ENCODE data around the gene UNC5CL.

Gene UNC5CL

DNA sequence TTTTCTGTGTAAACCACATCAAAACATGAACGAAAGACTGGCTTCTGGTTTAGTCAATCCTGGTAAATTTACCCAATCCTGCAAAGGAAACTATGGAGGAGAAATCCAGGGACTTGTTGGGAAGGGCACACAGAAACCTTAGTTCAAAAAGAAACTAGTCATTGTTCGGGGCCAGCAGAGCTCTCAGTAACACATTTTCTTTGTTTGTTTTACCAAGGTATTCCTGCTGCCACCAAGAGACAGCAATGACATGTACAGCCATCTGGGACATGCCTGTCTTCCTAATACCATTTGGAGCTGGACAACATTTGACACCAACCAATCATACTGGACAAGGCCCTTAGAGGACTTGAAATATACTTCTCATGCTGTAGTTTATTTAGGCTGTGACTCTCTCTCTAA is 24.9 kb upstream of the UNC5CL start:
- no peak for DNase-seq

DNA sequence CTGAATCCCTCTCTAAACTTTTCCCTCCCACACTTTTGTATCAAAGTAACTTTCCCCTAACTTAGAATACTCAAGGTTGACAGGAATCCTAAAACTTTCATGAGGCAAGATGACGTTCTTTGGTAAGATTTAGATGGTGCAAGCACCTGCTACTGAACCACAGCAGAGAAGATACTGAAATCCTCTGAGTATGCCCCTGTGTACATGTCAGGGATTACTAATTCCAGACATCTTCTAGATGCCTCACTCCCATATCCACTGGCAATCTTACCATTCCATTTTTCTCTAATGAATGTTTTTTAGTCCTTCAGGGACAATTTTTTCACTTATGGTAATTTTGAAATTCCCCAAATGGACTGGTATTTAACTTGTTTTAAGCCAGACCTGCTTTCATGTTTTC is 23.0 kb upstream of the UNC5CL start:
- DNase-seq: no peak

DNA sequence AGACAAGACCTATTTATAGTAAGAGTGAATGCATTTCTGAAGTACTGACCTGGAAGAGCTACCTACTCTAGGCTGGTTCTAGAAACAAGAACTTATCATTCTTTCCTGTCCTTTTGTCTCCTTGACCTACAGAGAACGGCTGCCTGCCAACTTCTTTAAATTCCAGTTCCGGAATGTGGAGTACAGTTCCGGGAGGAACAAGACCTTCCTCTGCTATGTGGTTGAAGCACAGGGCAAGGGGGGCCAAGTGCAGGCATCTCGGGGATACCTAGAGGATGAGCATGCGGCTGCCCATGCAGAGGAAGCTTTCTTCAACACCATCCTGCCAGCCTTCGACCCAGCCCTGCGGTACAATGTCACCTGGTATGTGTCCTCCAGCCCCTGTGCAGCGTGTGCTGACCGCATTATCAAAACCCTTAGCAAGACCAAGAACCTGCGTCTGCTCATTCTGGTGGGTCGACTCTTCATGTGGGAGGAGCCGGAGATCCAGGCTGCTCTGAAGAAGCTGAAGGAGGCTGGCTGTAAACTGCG is 22.2 kb upstream of the UNC5CL start:
- no peak for DNase-seq

DNA sequence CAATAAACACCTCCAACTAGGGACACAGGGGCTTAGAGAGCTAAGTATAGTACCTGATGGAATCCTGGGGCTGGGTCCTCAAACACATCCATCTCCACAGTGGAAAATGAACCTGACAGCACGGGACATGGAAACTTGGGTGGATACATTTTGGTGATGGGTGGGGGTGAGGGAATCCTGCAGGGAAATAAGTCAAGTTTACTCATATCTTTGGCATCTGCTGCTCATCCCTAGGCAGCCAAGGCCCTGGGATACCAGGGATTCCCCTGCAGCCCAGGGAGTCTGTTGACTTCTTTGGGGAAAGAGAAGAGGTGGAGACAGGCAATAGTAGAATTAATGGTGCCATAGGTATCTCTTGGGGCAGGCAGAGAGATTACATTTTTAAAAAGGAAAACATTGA is 20.5 kb upstream of the UNC5CL start:
- DNase-seq: no peak

DNA sequence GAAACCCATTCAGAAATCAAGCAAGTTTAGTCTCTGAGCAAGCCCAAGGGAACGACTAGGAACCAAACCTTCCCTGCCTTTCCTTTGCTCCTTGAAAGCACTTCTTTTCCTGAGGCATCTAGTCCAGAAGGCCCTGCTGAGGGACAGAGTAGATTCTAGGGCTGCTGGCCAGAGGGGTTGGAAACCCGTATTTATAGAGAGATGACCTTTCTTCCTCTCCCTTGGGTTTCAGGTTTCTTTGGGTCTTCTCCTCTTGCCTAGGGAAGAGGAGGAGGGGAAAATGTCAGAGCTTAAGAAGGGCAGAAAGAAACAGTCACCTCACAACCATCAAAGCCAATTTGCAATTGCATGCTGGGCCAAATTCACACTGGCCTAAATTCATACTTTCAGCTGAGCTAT is 19.8 kb upstream of the UNC5CL start:
- DNase-seq: no peak

DNA sequence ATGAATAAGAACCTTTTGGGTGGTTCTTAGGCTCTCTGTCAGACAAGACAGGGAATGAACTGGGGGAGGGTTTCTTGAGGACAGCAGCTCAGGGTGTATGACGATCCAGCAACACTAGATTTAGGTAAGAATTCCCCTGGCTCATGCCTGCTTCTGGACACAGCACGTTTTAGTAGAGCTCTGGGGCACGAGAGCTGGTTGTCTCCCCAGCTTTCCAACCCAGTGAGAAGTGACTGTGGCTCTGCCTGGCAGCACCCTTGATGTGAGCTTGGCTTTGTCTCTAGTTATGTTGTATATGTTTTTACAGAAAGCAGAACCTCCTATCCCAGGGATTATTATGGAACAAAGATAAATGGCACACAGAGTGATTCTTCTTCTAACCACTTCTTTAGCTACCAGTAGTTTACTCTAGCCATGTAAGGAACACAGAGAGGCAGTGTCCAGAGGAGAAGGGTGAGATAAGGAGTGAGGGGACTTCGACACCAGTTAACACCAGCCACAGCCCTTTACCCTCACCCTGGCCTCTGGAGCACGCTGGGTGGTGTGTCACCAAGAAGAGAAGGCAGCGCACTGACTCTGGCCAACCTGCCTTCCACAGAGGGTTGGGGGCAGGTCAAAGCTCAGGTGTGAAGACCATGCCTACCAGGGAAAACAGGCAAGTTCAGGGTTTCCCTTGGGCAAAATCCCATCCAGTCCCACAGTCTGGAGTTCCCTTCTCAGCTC is 17.9 kb upstream of the UNC5CL start:
- DNase-seq: no peak

DNA sequence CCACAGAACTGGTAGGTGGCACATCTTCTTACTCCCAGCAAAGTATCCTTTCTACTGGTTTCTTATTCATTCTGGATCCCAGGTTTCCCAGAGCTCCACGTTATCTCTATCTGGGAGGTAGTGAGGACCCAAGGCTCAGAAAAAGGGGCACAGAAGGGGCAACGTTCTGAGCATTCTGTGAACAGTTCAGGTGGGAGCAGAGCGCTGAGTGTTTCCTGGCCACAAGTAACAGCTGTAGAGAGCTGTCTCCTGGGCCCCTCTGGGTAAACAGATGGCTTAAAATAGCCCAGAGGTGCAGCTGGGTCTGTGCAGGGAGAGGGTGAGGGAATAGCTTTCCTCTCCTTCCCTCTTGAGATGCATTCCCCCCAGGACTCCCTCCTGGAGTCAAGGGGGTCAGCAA is 16.1 kb upstream of the UNC5CL start:
- no peak for DNase-seq

DNA sequence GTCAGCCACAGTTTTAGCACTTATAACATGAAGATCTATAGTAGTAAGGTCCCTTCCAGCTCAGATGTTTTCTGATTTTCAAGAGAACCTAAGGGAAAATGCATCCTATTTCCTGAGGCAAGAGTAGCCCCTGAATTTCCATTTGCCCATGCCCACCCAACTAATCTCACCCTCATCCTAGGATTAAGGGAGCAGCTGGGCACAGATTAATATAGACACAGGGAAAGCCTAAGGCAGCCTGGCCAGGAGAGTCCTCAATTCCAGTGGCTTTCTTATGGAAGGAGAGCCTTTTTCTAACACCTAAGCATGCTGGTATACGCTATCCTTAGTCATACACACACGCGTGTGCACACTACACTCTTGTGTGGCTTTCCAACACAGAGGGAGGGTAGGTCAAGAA is 15.5 kb upstream of the UNC5CL start:
- DNase-seq: no peak

DNA sequence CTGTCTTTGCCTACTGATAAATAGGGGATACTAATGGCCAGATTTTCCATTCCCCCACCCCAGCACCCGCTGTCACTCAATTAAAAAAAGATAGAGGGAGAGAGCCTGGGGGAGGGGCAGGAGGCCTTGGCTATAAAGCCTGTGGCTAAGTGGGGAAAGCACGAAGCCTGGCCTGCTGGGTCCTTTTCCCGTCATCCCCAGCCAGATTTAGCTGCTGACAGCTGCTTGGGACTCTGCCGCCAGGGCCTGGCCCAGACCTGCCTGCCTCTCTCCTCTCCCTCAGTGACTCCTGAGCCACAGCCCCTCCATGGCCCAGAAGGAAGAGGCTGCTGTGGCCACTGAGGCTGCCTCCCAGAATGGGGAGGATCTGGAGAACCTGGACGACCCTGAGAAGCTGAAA is 14.0 kb upstream of the UNC5CL start, which contains the start of gene APOBEC2:
Gene APOBEC2 (plus strand): TSS at position 162 of the 400 bp plus-strand sequence. CDS start 146 bp downstream, at position 308.
- DNase-seq: no peak

DNA sequence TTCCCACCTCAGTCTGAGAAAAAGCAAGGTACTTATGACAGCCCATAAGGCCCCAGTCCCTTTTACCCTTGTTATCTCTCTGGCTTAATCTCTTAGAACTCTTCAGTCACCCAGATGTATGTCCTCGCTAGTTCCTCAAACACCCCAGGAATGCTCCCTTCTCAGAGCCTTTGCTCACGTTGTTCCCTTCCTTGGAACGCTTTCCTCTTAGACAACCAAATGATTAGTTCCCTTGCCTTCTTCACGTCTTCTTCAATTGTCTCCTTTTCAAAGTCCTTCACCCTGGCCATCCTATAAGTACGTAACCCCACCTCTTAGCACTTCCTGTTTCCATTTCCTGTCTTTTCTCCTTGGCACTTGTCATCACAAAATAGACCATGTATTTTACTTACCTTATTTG is 12.9 kb upstream of the UNC5CL start:
- DNase-seq: peak in 1 of 5 experiments; percentile 45

DNA sequence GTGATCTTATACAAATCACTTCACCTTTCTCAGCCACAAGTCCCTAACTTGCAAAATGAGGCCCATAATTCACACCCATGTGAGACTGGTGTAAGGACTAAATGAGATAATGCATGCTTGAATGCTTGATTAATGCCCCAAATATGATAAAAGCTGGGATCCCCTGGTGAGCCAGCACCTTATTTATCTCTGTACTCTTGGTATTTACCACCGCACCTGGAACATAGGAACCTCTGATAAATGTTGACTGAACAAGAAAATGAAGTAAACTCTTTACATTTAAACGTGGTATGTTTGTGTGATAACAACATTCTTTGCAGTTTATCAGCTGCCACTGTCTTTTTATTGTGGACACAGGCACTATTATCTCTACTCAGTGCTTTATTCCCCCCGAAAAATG is 11.5 kb upstream of the UNC5CL start:
- DNase-seq: no peak

DNA sequence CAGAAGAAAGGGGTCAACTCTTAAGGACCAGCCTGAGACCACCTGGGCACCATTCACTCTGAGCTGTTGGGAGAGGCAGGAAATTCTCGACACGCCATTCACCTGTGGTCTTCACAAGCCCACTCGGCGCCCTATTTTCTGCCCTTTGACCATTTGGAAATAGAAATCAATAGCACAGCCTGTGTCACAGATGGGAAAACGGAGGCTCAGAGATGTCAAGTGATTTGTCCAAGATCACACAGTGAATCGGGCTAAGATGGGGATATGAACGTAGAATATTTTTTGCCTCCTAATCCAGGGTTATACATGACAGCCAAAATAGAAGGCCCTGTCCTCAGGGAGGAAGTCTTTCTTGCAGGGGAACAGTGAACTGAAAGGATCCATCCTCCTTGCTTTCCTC is 10.9 kb upstream of the UNC5CL start:
- DNase-seq: no peak

DNA sequence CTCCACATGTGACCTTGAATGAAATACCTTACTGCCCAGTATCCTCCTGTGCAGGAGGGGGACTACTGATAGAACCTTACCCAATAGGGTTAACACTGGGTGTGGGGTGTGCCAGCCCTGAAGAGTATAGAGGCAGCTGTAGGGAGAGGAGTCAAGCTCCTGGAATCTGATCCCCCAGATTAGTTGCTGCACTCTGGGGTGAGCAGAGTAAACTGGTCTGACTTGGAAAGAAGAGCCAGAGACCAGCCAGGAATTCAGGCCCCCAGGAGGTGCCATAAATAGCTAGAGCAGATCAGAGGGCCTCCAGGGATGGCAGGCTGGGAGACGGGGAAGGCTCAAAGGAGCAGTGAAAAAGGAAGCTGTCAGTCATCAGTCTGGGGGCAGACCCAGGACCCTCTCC is 10.5 kb upstream of the UNC5CL start:
- DNase-seq: no peak

DNA sequence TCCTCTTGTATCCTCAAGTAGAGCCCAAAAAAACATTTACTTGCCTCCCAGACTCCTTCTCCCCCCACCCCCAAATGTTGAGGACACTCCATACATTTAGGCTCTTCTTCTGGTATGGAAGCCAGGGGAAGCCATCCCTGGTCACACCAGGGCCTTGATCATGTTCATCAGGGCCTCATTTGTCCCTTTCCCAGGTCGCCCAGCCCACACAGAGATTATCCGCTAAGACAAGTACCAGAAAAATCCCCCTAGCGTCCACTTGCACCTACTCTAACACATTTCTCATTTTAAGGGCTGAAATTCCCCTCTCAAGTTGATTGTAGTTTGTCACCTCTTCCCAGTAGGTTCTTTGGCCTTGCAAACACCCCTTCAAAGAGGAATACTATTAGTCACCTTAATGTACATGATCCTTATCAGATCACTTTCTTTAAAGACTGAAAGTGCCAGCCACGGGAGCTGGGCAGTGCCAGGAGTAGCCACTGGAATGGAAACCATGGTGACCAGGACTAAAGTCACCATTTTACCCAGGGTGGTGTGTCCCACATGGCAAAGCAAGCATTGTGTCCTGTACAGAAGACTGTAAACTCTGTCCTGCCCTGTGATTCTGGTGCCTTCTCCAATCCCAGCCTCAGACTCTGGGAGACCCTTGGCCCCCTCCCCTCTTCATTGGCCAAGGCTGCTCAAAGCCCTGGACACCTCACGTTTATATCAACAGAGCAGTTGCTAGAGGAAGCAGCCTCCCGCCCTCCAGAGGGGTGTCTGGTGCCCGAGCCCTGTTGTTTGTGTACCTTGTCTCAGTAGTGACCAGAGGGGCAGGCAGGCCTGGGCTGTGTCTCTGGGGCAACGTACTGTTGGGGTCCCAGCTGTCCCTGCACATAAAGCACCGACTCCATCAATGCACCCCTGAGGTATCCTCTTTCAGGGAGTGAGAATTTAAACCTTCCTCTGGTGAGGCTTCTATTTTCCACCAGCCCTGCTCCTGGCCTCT is 9.0 kb upstream of the UNC5CL start:
- DNase-seq: no peak

DNA sequence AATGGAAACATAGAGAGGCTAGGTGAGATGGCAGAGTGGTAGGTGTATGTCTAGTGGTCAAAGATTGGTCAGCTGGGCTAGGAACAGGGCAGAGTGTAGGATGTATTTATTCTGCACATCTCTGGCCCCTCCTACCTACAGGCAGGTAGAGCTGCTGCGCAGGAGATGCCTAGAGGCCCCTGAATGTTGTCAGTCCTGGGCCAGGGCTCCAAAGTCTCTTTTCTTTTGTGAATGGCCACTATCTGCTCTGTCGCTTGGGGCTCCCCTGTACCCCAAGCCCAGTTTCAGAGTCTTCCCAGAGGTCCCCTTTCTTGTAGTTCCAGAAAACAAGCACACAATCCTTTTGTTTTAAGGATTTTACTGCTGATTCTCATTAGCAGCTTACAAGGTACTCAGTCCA is 8.3 kb upstream of the UNC5CL start:
- no peak for DNase-seq

DNA sequence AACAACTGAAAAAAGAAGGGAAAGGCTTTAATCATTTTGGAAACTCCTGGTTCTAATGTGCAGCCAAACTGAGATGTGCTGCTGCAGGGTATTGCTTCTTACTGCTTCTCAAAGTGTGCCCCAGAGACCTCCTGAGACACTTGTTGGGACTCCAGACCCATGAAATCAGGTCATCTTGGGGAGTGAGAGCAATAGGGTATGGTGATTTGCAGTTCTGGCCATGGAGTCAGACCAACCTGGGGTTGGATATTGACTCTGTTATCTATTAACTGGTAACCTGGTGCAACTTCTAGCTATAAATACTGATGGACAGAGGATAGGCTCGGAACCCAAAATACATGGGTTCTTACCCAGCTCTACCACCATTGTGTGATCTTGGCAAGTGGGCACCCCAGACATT is 7.1 kb upstream of the UNC5CL start:
- no peak for DNase-seq

DNA sequence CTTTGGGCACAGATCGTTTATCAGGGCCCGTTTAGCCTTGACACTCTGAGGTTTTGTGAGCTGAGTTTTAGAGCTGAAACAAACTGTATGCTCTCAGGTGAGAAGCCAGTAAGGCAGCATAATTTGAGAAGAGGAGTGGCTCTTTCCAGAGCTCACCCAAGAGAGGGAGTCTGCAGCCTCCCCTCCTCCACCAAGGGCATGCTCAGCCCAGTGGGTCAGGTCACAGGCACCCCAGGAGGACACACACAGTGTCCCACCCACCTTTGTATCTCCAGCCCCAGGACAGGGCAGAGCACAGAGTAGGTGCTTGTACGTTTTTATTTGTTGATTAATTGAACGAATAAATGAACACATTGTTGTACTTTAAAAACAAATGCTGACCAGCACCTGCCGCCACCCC is 6.6 kb upstream of the UNC5CL start:
- DNase-seq: no peak

DNA sequence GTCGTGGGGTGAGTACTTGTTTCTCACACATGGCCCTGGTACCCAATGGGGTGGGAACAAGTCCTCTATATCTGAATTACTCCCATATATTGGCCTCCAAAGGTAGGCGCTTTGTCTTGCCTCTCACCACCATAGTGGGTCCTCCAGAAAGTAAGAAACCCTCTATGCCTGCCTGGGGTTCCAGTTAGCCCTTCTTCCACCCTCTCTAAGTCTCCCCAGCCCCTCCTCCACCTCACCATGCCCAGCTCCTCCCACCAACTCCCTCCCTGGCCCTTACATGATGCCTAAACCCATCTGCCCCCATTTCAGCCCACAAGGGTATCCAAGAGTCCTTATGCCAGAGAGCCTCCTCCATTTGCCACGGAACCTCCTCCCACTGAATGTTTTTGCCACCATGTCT is 4.1 kb upstream of the UNC5CL start:
- no peak for DNase-seq

DNA sequence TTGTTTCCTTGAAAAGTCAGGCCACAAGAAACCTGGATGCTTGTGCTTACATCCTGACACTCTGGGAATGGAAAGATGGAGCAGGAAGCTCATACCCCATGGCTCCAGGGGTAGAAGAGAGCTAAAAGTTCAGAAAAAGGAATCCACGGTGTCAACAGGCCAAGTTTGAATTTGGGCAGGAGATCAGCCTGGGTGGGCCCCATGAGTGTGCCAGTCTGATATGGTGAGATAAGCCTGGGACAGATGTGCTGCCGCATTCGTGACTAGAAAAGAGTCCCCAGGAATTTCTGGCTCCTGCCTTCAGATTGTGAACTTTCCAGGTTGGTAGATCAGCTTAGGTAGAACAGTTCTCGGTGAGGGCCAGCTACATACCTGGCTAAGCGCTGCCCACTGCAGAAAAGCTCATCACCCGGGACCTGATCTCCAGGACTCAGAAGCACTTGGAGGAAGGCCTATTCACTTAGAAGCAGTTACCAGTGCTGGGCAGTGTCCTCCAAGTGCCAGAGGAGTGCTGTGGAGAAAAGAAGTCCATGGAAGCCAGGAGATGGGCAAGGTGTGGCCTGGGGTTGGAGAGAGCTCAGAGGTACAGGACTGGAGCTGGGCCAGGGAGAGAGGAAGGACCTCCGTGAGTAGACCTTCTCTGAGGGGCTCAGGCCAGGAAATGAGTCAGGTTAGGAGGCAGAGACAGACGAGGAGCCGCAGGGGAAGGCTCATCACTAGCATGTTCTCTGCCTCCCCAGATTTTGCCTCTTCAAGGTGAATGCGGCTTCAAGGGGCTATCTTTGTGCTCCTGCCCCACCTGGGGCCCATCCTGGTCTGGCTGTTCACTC is 3.4 kb upstream of the UNC5CL start, which contains the start of gene TSPO2:
Gene TSPO2 (plus strand): TSS at position 242 of the 830 bp plus-strand sequence. CDS start 519 bp downstream, at position 761.
- no peak for DNase-seq

DNA sequence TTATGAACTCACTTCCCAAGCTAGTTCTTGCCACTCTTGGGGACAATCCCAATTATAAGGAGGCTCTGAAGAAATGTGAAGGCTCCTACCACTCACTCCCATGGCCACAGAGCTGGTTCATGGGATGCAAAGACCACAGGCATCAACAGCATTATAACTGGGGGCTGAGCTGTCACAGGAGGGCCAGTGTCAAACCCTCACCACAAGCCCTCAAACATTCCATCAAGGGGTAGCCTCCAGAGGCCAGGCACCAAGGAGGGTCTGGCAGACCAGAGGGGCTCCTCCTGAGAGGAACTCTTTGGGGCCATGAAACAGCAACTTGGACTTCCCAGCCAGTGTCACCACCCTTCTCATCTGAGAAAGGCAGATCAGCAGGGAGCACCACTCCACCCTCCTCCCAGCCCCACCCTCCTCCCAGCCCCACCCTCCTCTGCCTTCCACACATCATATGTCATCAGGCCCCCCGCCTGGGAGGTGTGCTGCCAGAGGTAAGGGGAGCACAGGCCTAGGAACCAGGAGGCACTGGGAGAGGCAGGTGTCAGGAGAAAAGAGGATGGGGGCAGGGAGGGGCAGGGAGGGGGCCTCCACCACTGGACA is 2.0 kb upstream of the UNC5CL start:
- no peak for DNase-seq

DNA sequence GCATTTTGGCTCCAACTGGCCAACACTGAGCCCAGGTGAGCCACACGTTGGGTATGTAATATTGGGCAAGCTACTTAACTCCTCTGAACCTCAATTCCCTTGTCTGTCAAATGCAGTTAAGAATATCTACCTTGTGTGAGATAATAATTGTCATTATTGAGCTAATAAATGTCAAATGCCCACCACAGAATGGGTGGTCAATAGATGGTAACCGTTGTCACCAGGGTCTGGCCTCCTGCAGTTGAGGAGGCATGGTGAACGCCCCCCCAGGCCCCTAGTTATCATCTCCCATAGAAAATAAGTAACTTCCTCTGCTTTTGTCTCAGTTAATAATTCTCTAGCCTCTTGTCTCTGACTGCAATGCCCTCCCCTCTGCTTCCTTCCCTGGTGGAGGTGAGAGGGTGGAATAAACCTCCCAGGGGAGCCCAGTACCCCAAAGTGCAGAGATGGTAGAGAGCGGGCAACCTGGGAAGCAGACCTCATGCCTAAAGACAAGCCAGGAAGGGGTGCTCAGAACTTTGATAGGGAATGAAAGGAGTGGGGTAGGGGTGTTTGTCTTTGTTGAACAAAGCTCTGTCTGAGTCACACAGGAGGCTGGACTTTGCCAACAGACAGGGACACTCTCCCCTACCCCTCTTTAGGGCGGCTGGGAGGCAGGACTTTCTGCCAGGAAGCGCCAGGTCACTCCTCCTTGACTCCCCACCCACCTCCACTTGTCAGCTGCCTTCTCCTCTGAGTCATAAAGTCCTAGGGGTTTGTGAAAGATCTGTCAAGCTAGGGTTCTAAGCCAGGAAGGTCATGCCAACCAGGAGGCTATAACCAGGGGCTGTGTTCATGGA is 1.3 kb upstream of the UNC5CL start:
- no peak for DNase-seq

Data from T-helper 2 cell (primary cell).